AG20443 (cell line): Measurements from ENCODE around the gene DOCK11.
"Not testable (repeated sequence)": the region's sequence is repeated elsewhere in the genome, so short reads cannot be mapped to it uniquely, and the experiment has no call there.

Source experiments
- DNase-seq: peaks from one replicate; pipeline ENCODE4 v3.0.0; 2012; ENCODE audit warnings: low spot score, mixed read lengths

The DOCK11 gene

DNA sequence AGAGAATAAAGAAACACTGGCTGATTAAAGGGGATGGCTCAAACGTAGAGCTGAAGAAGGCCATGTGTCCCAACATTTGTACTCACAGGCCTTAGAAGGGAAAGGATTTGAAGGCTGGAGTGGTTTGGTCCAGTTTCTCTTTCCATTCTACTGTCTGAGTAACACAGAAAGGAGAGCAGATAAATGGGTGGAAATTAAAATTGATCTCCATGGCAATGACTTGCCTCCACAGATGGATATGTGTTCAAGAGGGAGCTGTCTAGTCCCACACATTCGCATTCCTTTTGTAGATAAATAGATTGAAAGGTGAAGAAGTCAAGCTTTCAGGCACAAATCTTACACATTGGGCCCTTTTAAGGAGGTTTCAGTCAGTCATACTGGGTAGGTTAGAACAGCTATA is 74.6 kb downstream of the DOCK11 start:
- DNase-seq: no peak

DNA sequence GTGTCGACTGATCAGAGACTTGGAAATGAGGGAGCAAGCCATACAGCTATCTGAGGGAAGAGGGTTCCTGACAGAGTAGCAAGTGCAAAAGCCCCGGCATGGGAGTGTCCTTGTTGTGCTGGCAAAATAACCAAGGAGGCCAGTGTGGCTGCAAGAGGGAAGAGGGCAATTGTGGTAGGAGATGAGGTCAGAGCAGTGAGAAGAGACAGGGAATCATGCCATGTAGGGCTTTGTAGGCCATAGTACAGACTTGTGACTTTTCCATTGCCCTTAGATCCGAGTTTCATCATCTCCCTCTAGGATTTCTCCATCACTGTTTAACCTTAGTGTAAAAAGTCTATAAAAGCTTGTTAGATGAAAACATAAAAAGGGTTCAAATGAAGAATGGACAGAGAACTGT is 76.2 kb downstream of the DOCK11 start:
- DNase-seq: no peak

DNA sequence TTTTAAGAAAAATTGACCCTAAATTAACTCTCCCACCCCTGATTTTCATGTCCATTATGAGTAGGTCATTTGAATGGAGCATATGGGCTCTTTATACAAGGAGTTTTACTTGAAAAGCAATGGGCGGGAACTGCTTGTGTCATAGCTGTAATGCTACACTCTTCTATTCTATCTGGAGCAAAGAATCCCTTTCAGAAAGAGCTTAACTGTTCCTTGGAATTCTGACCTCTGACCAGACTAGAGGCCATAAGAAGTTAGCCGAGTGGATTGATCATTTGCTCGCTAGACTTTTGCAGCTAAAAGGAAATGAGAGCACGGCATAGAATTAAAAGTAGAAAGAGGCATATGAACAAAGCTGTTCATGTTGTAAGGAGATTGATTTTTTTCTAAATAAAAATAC is 79.1 kb downstream of the DOCK11 start:
- DNase-seq: no peak

DNA sequence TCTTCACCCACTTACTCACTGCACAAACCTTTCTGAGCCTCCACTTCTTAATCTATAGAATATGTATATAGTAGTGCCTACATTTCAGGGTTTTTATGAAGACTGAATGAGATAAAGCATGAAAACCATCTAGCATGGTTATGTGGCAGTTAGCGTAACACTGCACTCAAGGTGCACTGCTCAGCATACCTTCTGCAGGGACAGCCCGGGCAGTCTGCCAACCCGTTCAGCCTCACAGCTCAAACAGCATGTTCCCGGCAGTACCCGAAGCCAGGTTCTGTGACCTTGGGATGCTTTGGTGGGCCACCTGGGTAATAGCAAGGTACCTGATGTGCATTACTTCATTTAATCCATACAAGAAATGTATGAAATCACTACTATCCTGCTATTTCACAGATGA is 81.4 kb downstream of the DOCK11 start:
- no peak for DNase-seq

DNA sequence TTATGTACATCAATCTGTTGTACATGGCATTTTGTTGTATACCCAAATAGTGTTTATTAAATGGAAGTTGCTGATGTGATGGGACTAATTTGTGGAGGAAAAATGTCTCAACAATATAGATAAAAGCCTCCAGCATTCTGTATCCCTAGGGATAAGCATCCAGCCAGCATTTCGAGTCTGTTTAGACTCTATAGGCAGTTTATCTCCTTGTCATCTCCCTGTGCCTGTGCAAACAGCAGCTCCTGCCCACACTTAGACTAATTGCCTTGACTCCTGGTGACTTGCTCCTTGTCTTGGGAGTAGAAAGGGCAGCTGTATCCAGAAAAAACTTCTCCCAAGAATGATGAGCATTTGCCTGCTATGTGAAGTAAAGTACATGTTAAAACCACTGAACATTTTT is 83.8 kb downstream of the DOCK11 start:
- DNase-seq: no peak

DNA sequence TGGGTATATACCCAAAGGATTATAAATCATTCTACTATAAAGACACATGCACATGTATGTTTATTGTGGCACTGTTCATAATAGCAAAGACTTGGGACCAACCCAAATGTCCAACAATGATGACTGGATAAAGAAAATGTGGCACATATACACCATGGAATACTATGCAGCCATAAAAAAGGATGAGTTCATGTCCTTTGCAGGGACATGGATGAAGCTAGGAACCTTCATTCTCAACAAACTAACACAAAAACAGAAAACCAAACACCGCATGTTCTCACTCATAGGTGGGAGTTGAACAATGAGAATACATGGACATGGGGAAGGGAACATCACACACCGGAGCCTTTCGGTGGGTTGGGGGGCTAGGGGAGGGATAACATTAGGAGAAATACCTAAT is 87.3 kb downstream of the DOCK11 start:
- not testable (repeated sequence) for DNase-seq

DNA sequence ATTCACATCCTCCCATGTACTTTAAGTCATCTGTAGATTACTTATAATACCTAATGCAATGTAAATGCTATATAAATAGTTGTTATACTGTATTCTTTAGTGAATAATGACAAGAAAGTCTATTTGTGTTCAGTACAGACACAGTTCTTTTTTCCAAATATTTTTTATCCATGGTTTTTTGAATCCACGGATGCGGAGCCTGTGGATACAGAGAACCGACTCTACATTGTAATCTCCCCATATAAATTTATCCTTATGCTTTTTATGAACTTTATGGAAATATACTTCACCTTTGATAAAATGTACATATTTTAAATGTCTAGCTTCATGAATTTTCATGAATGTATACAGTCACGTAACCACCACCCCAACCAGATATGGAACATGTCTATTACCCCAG is 88.2 kb downstream of the DOCK11 start:
- no peak for DNase-seq

DNA sequence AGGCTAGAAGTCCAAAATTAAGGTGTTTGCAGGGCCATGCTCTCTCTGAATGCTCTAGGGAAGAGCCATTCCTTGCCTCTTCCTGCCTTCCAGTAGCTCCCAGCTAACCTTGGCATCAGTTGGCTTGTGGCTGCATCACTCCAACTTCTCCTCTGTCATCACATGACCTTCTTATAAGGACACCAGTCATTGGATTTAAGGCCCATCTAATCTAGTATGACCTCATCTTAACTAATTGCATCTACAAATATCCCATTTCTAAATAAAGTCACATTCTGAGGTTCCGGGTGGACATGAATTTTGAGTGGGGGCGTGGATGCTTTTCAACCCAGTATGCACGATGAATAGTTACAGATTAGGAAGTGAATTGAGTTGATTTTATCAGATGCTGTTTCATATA is 89.7 kb downstream of the DOCK11 start:
- DNase-seq: no peak

DNA sequence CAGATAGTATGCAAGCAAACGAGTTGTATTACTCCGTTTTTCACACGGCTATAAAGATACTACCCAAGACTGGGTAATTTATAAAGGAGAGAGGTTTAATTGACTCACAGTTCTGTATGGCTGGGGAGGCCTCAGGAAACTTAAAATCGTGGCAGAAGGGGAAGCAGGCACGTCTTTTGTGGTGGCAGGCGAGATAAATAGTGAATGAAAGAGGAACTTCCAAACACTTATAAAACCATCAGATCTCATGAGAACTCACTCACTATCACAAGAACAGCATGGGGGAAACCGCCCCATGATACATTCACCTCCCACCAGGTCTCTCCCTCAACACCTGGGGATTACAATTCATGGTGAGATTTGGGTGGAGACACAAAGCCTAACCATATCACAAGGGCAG is 90.6 kb downstream of the DOCK11 start:
- DNase-seq: not testable (repeated sequence)

DNA sequence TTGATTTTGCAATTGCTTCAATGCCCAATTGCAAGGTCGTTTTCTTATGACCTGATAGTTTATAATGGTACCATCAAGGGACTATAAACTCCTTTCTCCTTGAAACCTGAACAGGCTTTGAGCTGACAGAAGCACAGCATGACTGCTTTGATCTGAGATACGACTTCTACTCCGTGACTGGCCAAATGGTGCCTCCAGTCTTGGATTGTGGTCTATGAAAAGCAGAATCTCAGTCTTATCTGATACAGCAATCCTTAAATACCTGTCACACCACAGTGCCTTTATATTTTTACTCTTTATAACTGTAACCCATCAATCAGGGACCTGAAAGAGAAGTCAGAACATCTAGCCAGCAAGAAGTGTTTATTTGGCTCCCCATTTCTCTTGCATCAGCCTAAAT is 93.1 kb downstream of the DOCK11 start:
- DNase-seq: no peak

DNA sequence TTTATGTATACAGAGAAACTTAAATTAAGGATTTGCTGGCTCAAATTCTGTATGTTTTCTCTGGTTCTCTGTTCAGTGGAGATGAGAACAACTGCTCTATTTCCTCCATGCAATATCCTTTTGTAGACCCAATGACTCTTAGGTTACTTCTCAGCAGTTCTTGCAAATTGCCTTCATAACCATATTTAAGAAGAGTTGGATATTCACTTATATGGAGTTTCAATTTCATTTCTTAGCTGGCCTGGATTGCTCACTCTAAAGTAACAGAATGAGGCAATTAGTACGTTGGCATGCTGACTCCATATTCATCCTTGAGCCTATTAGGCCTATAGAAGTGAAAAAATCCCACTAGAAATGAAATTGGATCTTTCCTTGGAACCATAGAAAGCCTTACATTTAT is 93.6 kb downstream of the DOCK11 start:
- no peak for DNase-seq

DNA sequence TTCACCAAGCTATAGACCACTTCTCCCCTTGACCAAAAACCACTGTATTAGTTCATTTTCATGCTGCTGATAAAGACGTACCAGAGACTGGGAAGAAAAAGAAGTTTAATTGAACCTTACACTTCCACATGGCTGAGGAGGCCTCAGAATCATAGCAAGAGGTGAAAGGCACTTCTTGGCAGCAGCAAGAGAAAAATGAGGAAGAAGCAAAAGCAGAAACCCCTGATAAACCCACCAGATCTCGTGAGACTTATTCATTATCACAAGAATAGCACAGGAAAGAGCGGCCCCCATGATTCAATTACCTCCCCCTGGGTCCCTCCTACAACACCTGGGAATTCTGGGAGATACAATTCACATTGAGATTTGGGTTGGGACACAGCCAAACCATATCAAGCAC is 97.8 kb downstream of the DOCK11 start:
- DNase-seq: no peak

DNA sequence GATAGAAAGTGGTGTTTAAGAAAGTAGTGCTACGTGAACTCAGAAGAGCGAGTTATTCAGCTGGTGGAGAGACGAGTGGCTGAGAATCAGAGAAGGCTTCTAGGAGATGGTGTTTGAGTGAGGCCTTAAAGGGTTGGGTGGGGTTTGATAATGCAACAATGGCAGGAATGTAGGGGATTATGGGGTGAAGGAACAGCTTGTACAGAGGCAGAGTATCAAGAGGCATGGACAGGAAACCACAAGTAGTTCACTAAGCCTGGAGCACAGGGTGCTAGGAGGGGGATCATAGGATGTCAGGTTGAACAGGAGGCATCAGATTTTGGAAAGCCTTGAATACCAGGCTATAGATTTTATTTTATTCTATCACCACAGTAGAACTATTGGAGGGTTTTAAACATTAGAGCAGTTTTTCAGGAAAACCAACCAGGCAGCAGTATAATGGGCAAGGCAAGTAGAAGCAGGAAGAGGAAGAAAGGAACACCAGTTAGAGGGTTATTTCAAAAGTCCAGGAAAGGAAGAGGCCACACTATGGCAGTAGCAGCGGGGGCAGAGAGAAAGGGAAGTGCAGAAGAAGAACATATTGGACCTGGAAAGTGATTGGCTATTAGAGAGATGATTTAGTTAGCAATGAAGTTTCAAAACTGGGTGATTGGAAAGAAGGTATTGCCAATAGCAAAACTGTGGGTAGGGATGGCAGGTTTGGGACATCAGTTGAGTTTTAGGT is 99.2 kb downstream of the DOCK11 start:
- DNase-seq: no peak

DNA sequence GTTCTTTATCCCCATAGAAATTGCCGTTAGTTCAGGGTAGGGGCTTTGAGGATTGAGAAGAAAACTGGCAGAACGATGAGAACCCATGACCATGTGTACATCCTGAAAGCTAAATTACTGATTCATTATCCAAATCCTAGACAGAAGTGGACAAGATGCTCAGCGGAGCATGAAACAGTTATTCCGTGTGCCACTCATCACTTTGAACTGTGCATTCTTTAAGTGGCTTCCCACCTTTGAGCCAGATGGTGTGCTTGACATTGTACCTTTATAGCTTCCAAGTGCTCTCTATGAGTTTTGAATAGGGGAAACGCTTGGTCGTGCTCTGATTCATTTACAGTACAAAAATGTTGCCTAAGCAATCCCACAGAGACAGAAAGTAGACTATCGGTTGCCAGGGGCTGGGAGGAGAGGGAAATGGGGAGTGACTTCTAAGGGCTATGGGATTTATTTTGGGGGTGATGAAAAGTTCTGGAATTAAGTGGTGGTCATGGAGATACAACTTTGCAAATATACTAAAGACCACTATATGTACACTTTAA is 100.0 kb downstream of the DOCK11 start:
- DNase-seq: no peak

DNA sequence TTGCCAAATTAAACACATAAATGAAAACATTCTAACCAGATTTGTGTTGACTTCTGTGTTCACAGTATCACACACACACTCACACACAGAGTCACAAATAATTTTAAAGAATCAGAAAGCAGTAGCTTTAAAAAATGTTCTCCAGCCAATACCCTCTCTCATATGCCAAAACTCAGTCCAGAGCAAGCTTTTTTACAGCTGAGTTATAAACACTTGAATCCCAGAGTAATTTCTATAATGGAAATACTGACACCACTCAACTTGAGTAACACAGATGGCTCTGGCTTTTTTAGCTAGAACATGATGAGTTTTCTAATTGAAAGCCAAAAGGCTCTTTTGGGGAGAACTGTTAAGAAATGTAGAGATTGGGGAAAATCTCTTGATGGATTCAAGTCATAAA is 100.8 kb downstream of the DOCK11 start:
- no peak for DNase-seq

DNA sequence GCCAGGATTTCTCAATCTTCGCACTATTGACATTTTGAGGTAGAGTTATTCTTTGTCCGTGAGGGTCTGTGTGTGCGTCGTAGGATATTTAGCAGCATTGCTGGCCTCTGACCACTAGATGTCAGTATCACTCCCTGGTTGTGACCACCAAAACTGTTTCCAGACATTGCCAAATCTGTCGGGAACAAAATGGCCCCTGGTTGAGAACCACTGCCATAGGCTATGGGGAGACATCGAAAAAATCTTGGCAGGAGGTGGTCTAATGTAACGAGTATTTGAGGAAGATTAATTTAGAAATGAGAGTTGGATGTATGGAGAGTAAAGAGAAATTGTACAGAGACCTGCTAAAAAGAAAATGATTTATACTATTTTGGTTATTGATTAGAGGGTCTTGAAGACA is 108.4 kb downstream of the DOCK11 start:
- peak; percentile 58 for DNase-seq

DNA sequence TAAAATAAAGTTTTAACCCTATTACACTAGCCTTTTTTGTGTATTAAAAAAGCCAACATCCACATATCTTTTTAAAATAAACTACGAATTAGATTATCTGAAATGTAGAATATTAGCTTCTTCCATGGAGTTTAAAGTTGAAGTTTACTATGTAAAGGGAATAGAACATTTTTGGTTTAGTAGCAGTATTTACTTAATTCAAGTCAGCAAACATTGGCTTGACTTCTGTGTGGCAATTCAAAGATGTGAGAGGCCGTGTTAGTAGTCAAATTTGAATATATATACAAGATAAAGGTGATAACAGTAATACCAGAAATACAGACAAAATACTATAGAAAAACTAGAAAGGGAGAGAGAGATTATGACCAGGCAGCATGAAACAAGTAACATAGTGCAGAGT is 116.7 kb downstream of the DOCK11 start:
- no peak for DNase-seq

DNA sequence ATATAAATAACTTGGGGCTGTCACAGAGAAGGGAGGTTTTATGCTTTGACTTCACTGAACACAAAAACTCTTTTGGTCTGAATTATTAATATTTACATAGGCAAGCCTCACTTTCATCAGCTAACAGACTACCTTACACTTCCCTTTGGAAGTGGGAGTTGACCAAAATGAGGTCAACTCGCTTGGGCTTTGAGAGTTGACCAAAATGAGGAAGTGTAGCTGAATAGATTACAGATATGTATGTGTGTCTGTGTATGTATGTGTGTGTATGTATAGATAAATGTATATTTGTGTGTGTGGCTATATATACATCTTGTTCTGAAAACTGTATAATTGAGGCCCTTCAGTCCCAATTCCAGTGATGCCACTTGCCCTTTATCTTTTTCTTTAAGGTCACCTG is 118.5 kb downstream of the DOCK11 start:
- no peak for DNase-seq

DNA sequence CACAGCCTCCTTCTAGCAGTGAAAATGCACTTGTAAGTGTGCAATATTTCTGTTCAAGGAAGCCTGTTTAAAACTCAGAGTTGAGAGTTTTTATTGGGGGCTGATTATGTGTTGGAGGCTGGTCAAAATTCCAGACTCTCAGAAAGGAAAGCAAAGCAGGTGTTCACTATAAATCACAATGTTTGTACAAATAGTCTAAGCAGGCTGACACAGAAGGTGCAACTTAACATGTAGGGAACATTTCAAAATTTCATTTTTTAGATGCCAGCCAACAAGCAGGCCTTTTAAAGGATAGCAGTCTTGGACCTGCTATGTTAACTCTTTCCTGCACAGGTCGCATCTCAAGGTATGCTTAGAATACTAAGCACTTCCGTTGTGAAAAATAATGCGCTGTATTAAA is 119.5 kb downstream of the DOCK11 start:
- DNase-seq: no peak

DNA sequence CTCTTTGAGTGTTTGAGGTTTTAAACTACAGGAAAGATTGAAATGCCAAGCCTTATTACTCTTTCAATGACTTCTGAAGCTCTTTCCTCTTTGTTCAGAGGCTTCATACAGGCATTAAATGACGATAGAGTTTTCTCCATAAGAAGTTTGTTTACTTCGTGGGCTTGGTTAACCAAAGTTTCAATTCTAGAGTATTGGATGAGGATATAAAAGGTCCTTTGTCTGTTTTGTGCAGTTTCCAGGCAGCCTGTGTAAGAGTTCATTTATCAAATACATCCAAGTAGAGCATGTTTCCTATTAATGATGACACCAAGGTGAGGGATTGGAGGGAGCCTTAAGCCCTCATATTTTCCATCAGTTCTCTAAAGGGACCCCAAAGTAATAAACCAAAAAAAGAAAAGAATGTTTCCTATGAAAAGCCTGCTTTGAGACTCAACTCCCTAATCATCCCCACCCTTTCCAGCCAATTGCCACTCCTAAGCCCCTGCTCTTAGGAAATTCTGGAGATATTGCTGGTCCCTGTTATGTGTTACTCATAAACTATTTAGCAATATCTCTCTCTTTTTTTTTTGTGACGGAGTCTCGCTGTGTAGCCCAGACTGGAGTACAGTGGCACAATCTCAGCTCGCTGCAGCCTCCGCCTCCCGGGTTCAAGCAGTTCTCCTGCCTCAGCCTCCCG is 125.6 kb downstream of the DOCK11 start:
- no peak for DNase-seq

DNA sequence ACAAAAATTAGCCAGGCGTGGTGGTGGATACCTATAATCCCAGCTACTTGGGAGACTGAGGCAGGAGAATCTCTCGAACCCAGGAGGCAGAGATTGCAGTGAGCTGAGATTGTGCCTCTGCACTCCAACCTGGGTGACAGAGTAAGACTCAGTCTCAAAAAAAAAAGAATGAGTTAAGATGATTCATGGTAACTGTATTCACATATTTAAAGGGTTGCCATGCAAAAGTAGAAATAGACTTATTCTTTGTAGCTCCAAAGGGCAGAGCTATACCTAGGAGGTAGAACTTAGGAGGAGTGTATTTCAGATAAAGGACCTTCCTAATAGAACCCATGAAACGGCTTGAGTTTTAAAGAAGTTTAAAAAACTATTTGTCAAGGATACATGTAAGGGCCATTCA is 127.4 kb downstream of the DOCK11 start:
- DNase-seq: no peak

DNA sequence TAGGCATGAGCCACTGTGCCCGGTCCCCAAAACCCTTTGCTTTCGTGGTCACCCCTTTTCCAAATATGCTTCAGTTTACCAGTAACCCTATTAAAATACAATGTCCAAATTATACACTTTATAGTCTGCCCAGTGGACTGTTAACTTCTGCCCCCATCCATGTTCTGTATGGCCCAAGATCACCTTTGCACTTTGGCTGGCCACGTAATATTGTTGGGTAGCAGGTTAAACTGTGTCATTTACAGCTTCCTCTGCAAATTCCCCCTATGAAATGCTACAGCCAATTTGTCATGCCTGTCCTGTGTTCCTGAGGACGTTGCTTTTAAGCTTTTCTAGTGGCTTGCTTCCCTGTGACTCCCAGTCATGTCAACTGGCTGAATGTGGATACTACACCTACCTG is 130.7 kb downstream of the DOCK11 start:
- no peak for DNase-seq

DNA sequence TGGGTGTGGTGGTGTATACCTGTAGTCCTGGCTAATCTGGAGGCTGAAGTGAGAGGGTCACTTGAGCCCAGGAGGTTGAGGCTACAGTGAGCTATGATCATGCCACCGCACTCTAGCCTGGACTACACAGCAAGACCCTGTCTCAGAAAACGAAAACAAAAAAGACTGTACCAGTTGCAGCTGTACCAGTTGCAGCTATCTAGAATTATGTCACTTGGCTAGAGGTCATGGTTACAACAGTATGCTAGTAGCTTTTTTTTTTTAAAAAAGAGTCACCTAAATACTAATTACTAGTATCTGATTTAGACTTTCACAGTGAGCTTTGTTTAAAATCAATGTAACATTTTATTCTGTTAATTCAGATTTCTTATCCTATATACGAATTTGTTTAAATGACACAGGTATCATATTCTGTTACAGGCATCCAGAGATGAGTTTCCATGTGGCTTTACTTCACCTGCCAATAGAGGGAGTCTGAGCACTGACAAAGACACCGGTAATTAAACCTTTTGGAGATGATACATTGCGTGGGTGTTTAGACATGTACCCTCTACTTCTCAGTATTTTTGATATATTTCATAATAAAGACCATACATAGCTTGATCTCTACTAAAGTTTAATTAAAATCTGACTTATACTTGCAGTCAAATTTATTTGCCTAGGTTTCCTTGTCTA is 131.6 kb downstream of the DOCK11 start:
- DNase-seq: no peak
